Measurements from ENCODE around the gene PTPN4.

- TF ChIP-seq, protein P1, sequence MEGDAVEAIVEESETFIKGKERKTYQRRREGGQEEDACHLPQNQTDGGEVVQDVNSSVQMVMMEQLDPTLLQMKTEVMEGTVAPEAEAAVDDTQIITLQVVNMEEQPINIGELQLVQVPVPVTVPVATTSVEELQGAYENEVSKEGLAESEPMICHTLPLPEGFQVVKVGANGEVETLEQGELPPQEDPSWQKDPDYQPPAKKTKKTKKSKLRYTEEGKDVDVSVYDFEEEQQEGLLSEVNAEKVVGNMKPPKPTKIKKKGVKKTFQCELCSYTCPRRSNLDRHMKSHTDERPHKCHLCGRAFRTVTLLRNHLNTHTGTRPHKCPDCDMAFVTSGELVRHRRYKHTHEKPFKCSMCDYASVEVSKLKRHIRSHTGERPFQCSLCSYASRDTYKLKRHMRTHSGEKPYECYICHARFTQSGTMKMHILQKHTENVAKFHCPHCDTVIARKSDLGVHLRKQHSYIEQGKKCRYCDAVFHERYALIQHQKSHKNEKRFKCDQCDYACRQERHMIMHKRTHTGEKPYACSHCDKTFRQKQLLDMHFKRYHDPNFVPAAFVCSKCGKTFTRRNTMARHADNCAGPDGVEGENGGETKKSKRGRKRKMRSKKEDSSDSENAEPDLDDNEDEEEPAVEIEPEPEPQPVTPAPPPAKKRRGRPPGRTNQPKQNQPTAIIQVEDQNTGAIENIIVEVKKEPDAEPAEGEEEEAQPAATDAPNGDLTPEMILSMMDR (IDR thresholded peaks at IDR 0.05; ENCODE audit: extremely low read depth in 1 of 2, insufficient read depth in 1 of 2, low read depth in 1 of 2, low read length in 2 of 2): no peak
- TF ChIP-seq EZH2 (IDR thresholded peaks at IDR 0.05; ENCODE audit: borderline replicate concordance, low read depth, low read length, severe bottlenecking) (no peak), POLR2A (IDR thresholded peaks at IDR 0.05; ENCODE audit: low read depth, low read length) (no peak), JUN (IDR thresholded peaks at IDR 0.05; ENCODE audit: borderline replicate concordance, insufficient read depth, insufficient read length, low read depth) (no peak), POLR2AphosphoS5 (IDR thresholded peaks at IDR 0.05; ENCODE audit: insufficient read depth, low read depth, low read length) (no peak), MYC (IDR thresholded peaks at IDR 0.05; ENCODE audit: low read depth, low read length) (no peak), FOS (IDR thresholded peaks at IDR 0.05; ENCODE audit: borderline replicate concordance, insufficient read depth, low read length) (peak; percentile 69)
Measured at GRCh38 chr2:119744335-119744939, 15.3 kb upstream of the PTPN4 start.
